NCI-H1105 treated with DMSO at 0.1 percent for 48 hours (cell line): ENCODE data around the gene ETFDH.
"Not testable (repeated sequence)": the region's sequence is repeated elsewhere in the genome, so short reads cannot be mapped to it uniquely, and the experiment has no call there.

ENCODE experiments used
- DNase-seq: peaks from one replicate; lab custom pipeline; 2025; lab: John Stamatoyannopoulos, UW

Gene ETFDH

DNA sequence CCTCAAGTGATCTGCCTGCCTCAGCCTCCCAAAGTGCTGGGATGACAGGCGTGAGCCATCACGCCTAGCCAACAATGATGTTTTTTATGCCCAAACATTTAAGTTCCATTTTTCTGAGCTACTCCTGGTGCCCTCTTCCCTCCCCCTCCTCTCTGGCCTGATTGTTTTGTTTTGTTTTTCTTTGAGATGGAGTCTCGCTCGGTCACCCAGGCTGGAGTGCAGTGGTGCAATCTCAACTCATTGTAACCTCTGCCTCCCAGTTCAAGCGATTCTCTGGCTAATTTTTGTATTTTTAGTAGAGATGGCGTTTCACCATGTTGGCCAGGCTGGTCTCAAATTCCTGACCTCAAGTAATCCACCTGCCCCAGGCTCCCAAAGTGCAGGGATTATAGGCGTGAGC is 83.7 kb downstream of the ETFDH start:
- not testable (repeated sequence) for DNase-seq

DNA sequence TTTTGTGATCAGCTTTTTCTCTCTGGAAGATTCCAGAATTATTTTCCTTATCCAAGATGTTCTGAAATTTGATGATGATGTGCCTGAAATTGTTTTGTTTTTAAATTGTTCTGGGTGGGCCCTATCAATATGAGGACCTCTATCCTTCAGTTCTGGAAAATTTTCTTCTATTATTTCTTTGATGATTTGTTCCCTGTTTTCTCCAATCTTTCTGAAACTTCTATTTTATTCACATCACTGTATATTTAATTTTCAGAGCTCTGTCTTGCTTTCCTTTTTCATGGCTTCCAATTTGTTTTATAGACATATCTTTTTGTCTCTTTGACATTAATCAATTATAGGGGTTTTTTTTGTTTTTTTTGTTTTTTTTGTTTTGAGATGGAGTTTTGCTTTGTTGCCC is 84.5 kb downstream of the ETFDH start:
- DNase-seq: no peak

DNA sequence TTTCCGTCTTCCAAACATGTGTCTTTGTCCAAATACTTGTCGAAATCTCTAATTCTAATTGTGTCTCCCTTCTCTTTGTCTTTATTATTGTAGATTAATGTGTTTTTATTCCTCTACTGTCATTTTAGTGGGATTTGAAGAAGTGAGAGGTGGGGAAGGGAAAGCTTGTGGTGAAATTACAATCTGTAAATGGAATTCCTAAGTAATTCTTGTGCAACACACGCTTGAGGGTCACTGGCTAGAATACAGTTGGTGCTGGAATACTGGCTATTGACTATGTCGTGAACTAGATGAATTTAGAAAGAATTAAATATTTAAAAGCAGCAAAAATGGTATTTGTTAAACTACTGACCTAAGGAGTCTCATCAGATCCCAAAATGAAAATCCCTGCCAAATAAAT is 86.0 kb downstream of the ETFDH start:
- DNase-seq: no peak

DNA sequence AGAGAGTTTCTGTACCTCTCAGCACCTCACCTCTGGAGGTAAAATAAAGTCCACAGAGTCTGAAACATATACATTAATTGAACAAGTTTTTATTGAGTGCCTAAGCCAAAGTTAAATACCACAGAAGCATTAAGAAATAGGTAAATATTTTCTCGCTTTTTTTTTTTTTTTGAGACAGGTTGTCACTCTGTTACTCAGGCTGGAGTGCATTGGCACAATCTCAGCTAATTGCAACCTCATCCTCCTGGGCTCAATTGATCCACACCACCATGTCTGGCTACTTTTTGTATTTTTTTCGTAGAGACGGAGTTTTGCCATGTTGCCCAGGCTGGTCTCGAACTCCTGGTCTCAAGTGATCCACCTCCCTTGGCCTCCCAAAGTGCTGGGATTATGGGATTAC is 86.6 kb downstream of the ETFDH start:
- DNase-seq: no peak
